Midbrain (tissue), 1 donor: Measurements from ENCODE around the gene MDGA2.

Experiments used
- DNase-seq: peaks from one replicate; lab custom pipeline; 2025; lab: John Stamatoyannopoulos, UW

The MDGA2 gene

DNA sequence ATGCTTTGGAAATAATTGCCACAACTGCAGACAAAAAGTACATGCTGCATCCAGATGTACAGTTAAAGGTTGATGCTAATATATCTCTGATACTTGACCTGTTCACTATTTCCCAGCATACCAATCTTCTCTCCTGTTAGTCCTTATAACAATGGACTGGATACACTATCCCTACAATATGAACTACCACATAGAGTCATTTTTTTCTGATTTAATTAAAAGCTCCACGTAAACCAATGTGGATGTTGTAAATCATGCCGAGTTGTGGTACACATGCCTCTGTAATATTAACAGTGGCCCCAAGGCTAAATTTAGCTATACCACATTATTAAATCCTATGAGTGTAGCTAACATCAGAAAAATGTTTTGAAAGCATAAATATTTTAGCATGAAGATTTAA lies 554.8 kb downstream of the MDGA2 start:
- DNase-seq: no peak

DNA sequence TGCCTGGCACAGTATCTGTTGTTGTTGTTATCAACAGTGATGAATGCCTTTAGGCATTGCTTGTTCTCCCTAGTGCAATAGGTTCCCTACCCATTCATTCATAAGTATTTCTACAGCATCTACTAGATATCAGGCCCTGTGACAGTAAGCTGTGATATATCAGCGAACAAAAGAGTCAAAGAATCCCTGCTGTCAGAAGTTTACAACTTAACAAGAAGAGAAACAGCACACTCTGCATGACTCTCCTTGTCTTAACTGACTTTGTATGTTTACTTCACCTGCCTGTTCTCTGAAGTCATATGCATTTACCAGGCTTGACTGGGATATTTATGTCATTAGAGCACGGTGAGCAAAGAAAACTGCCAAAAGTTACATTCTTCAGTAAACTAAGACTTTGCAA lies 571.6 kb downstream of the MDGA2 start:
- no peak for DNase-seq

DNA sequence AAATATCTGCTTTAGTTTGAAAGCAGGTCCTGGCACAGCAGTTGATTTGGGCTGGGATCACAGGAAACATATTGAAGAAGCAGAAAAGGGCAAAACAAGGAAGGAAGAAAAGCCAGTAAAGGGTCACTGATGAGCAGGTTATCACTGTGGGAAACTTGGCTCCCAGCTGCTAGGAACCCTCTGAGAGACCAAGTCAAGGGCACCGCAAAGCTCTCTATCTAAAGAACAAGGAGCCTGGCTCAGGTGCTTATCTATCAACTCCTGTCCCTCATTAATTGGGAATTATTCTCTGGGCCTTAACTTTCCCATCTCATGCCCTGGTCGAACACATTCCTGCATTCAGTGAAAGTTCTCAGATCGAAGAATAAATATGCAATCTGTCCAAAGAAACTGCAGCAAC lies 572.9 kb downstream of the MDGA2 start:
- DNase-seq: no peak

DNA sequence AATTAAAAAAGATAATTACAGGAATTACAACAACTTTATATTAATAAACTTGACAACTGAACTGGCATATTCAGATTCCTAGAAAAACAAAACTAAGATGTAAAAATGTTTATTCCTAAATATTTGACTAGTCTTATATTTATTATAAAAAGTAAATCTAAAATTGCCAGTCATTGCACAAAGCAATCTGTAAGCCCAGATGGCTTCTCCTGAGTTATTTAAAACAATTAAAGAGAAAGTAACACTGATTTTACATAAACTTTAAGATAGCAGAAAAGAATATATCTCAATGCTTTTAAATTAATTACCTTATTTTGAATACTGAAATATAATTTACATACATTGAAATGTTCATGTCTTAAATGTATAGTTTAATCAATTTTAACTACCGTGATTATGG lies 589.7 kb downstream of the MDGA2 start:
- no peak for DNase-seq

DNA sequence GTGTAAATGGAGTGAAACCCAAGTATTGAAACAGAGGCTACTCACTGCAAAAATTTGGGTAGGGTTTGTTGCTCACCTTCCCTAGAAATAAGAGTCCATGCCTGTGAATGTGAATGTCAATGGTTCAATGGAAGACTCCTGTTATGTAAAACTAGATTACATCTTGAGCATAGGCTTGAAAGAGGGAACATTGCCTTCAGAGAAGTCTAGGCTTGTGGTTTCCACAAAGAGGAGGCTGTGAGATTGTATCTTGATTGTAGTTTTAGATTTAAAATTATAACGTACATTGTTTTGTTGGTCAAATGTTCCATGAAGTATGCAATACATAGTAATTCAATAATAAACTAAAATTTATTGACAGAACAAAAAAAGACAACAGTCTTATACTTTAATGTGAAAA lies 610.1 kb downstream of the MDGA2 start:
- DNase-seq: no peak

DNA sequence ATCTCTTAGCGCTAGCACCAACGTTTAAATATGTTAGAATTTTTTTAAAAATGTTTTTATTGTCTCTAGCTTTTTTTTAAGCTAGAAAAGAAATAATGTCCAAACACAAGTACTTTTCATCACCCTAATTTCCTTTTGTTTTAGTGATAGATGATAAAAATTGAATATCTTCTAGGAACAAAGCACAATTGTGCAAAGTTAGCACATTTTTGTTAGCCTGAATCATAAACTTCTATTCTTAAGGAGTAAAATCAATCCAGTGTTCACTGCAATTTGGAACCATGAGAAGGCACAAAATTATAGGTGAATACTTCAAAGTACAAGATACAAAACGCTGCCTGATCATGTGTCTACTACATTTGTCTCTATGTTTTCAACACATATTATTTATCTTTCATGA lies 615.4 kb downstream of the MDGA2 start:
- DNase-seq: no peak

DNA sequence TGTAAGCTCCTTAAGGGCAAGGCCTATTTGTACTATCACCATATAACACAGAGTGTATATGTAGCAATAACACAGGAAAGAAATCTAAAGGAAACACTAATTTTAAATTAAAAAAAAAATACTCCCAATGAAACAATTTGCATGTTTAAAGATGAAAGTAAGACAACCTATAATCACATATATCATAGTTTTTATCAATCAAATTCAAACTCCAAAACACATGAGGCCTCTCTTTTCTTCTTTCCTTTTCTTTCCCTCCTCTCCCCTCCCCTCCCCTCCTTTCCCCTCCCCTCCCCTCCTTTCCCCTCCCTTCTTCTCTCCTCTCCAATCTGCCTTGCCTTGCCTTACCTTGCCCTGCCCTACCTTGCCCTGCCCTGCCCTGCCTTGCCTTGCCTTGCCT lies 618.0 kb downstream of the MDGA2 start:
- DNase-seq: no peak

DNA sequence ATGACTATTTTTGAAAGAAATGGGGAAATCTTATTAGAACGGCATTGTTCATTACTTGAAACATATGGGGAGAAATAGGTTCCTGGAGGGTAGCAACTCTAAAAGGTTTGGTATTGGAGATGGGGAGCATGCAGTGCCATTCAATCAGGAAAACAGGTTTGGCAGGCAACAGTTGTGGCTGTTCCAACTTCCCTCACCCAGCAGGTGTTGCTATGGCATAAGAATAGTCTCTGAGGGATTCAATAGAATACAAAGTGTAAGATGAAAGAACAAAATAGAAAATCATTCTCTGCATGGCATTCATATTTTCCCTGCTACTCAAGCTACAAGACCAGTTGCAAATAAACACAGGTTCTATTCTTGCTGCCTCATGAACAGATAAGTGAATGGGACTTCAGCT lies 630.6 kb downstream of the MDGA2 start:
- peak; percentile 17 for DNase-seq

DNA sequence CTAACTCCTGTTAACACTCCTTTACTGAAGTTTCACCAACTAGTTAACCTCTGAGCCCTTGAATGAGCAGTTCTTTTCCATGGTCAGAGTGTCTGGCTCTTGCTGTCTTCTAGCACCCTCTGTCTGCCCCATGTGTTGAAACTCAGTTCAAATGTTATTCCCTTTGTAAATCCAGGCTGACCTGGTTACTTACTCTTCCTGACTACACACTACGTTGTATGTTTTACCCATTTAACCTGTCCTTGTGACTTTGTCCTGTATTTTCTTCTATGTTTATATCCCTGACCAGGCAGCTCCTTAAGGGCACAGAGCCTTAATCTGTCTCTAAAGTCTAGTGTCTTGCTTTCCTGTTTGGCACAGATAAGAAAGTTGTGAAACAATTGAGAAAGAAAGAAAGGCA lies 634.9 kb downstream of the MDGA2 start:
- DNase-seq: peak; percentile 39

DNA sequence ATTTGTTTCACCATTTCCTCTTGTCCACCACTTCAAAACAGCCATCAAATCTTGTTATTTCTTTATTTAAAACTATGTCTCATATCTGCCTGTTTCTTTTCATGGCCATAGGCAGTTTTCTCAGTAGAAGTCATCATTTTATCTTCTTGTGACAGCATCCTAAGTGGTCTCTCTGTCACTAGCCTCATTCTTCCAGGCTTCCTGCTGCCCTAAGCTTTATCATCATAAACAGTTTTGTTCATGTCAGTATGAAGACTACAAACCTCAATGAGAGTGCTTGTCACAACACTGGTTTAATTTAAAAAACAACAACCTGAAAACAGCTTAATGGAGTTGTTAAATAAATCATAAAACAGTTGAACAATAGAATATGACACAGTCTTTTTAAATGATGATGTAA lies 636.1 kb downstream of the MDGA2 start:
- no peak for DNase-seq

DNA sequence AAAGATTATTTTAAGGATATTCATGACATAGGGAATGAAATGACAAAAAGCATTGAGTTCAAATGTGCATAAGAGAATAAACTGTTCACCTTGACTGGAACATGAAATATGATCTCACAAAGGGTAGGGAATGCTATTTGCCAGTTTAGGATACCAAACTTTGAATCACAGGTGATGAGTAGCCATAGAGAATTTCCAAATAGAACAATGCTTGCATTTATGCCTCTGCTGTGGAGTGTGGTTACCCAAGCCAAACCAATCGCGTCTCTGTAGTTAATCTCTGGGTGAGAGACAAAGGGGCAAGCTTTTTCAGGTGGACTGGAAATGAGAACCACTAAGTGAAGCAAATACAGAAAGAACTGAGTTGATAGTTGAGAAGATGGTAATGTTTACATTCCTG lies 652.7 kb downstream of the MDGA2 start:
- DNase-seq: no peak

DNA sequence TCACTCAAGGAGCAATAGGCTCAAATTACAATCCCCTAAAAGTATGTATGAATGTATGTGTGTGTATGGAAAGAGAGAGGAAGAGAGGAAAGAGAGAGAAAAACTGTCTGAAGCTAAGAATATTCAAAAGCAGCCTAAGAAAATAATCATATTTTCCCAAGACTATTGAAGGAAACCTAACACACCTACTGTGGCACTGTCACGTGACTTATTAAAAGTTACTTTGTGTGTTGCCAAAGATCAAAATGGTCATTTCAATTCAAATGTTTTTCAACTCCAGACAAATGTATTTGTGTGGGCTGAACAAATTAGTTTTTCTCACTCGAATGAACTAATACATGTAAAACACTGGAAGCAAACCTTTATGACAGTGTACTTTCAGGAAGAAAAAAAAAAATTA lies 654.9 kb downstream of the MDGA2 start:
- no peak for DNase-seq

DNA sequence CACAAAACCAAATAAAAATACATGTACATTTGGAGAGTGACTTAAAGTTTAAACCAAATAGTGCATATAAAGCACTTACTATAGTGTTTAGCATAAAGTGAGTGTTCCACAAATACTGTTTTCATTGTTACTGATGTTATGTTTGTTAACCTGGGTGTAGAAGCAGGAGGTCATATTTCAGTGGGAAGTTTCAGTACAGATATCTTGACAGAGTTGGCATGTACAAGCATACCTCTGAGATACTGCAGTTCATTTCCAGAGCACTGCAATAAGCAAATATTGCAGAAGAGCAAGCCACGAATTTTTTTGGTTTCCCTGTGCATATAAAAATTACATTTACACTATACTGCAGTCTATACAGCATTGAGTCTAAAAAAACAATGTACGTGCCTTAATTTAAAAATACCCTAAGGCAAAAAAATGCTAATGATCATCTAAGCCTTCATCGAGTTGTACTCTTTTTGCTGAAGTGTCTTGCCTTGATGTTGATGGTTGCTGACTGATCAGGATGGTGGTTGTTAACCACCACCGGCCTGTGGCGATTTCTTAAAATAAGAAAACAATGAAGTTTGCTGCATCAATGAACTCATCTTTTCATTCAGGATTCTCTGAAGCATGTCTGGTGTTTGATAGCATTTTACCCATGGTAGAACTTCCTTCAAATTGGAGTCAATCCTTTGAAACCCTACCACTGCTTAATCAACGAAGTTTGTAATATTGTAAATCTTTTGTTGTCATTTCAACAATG lies 662.7 kb downstream of the MDGA2 start:
- no peak for DNase-seq

DNA sequence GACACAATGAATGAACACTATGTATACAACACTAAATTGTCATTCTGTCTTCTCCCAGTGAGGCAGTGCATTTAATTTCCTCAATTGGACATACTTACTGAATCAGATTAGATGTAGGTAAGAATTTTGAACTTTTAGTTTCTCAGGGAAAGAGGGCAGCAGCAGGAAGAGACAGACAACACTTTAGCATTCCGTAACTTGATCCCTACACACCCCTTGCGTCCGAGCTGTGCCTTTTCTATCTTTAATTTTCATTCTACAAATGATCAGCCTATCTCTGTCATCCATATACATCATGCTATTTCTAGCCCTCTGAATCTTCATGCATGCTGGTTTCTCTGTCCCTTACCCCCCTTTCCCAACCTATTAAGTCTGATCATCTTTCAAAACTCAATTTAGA lies 665.8 kb downstream of the MDGA2 start:
- no peak for DNase-seq

DNA sequence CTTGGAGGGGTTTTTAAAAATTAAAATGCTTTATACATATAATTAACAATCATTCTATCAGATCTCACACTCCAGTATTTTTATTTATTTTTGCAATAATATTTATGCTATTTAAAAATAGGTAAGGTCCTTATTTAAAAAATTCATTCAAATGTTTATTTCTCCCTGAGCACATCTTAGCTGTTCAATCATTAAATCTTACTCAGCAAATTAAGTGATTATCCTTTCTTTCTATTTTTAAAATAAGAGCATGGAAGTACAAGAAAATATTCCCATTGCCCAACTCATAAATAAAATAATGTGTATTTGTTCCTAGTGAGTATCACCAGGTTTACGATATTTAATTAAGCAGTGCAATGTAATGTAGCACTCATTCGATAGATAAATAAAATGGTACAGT lies 666.7 kb downstream of the MDGA2 start:
- DNase-seq: no peak

DNA sequence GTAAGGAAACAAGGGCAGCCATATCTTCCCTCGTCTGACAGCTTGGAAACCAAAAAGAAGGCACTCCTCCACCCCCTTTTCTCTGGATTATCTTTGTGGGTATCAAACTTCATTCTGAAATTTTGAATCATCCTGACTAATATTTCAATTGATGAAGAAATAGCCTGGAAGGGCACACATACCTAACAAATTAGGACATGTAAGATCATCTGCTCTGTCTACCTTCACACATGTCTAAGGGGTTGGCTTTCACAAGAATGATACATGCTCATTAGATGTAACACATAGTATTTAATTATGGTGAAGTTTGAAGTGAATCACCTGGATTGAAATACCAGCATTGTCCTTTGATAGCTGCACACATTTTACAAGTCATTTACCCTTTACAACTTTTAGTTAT lies 675.7 kb downstream of the MDGA2 start:
- no peak for DNase-seq

DNA sequence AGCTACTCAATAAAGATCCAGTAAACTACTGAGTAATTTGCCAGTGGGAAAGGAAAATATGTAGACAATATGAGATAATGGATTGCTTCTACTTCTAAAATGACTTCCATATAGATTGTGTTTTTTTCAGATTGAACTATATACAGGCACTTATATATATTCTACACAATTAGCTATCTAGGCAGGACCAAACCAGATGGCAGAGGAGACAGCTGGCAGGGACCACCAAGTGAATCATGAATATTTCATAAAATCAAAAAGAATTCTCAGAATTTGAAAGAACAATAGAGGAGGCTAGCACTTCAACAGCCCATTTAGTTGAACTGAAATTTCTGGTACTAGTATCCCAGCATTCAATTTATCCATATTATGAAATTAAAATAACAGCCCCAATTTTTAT lies 685.8 kb downstream of the MDGA2 start:
- DNase-seq: no peak

DNA sequence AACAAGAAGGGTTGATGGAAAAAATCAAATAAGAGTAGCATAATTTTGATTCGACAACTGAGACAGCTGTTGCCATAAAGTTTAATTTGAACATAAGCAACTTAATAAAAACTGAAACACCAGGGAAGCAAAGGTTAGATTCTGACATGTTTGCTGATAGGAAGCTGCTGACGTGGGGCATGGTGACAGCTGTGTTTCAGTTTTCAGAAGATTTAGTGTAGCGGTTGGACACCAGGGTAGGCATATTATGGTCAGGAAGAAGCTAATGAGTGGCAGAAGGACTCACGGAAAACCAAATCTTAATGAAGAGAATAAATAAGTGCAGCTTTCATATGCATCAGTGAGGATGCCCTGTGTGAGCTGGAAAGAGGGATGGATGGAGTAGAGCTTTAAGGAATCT lies 687.1 kb downstream of the MDGA2 start:
- DNase-seq: no peak

DNA sequence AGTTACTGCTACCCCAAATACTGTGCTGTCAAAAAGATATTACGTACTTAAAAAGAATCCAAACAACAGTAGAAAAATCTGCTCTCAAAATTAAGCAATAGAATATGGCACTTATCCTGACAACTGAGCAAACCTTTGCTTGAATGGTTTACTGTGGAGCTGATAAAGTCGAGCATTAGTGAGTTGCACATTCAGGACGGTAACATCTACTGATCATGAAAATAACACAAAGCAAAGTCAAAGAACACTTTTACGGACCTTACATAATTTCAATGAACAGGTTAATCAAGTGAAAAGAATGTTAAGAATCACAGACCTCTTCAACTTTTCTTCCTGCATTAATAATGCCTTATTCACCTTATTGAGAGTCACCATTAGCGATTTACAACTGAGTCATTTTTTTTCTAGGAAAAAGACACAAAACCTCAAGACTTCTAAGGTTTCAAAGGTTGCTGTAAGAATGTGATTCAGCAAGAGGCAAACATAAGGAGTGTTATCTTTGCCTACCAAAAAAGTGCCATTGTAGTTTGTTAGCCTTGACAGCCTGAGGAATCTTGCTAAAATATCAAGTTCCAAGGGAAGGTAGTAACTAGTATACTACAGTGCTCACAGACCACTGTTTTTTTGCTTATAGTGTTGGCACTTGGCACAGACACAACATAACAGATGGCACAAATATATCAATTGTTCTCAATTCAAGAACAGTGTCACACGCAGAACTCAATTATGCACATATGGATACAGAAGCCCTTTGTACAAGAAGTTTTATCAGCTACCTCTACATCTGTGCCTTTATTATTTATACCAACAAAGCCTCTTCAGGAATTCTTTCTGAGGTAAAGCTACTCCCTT lies 689.6 kb downstream of the MDGA2 start:
- DNase-seq: no peak

DNA sequence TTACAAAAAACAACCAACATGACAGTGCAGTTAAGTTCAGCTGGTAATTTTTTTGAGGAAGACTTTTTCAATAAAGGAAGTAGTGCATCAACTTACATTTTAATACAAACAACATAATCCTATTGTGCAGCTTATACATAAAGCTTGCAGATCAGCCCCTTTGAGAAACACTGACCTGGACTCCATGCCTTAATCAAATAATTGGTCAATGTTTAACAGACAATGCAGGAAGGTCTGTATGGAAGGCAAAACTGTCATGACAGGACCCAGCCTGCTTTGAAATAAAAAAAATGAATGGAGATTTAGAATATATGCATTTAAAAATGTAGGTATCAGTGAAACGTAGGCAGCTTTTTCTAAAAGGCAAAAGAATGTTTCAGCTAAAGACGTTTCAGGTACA lies 702.1 kb downstream of the MDGA2 start:
- no peak for DNase-seq

DNA sequence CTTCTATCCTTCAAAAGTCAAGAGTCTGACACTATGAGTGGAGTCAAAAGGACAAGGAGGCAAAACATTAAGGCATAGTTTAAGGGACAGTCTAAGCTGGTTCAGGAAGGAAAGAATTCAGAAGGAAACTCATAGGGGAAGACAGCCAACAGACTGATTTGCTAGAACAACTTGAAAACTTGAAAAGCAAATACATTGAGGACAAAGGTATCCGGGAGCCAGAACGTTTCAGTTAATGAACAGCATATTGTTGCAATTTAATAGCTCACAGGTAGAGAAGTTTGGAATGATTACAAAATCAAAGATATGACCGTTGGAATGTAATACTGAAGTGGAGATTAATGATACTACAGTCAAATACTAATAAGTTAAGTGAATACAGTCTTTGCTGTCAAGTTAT lies 711.0 kb downstream of the MDGA2 start:
- no peak for DNase-seq

DNA sequence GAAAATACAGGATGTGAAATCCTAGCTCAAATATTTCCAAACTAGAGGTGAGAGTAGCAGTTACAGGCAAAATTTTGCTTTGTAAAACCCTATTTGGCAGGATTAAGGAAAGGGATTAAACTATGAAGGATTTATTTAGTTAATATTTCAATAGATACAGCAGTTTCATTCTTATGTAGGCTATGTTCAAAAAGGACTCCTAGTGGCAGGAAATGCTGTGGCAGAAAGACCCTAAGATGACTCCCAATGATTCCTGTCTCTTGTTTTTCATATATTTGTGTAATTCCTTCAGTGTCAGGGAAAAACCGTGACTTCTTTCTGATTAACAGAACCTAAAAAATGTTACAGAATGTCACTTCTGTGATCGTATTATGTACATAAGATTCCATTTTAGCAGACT lies 724.3 kb downstream of the MDGA2 start:
- DNase-seq: no peak

DNA sequence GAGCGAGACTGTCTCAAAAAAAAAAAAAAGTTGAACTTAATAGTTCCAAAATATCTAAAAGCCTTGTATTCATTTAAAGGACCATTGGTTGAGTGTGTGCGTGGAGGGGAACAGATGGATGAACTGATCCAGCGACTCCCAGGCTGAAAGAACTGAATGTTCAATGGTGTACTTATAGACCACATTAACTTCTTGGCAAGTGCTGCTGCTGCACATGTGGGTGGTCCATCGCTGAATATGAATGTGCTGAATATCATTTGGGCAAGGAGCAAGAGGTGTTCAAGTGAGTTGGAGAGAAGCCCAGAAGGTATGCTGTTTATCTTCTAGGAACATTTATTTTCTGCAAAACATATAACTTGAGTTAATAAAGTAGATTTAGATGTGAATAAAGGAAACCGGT lies 734.8 kb downstream of the MDGA2 start:
- DNase-seq: no peak

DNA sequence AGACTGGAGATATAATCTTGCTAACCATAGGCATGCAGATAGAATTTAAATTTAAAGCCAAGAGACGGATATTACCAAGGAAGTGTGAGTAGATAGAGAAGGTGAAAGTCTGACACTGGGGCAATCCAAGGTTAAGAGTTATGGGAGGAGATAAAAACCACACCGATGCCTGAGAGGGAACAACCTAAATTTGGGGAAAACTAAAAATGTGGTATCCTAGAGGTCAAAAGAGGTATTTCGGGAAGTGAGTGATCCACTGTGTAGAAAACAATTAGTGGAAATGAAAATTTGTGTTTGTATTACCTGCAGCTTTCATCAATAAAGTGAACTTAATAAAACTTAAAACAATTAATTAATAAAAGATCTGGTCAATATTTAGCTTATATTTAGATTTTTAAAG lies 754.9 kb downstream of the MDGA2 start:
- no peak for DNase-seq
